KBM-7 (cell line): ENCODE measurements around the gene EIF4G2.
A peak's percentile ranks its signal among the peaks of the same experiment; 100 is the strongest.
"Not testable (repeated sequence)": the region's sequence is repeated elsewhere in the genome, so short reads cannot be mapped to it uniquely, and the experiment has no call there.

Experiments
- DNase-seq: peaks from one replicate; pipeline ENCODE4 v3.0.0-alpha.2; 2015
- in situ Hi-C: fragments of 300-500 bp; cut with MboI; formaldehyde crosslinking; loops from 2 replicates; pipeline ENCODE4 v1.14.3; 2020; ENCODE audit warnings: low sequenced_read_pairs, low pct_unique_long_range_greater_than_20kb, mixed read lengths

The EIF4G2 gene

DNA sequence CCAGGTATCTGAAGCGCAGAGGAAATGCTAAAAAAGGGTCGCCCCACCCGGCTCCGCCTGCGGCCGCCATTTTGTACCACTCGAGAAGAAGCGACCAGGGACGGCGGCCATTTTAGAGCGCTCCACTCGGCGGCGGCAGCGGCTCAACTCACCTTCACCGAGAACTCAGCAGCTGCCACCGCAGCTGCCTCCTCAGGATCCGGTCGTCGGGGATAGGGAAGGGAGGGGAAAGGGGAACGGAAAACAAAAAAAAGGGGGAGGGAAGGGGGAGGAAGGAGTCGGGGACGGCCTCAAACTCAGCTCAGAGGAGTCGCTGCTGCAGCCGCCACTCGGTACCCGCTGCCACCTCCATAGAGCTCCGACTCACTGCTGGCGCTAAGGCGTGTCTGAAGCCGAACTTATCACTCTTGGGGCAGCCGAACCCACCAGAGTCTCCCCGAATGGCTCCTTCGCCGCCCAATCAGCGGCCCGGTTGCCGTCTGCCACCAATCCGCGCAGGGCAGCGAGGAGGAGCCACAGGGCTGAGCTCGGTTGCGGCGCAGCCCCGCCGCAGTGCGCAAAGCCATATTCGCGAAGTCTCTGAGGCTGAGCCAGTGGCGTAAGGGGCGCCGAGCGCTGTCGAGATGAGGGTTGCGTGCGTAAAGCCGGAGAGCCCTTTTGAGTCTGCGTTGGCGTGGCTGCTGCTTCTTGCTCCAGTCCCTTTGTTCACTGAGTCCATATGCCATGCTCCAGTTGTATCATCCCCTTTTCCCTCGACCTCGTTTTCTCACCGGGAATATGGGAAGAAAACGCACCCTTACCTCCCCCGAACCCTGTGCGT lies at the start of gene EIF4G2:
EIF4G2 (minus strand) TSS at position 374 of the 820 bp plus-strand sequence.
- in situ Hi-C loops, result no loop called here
- DNase-seq, result peak; percentile 99

DNA sequence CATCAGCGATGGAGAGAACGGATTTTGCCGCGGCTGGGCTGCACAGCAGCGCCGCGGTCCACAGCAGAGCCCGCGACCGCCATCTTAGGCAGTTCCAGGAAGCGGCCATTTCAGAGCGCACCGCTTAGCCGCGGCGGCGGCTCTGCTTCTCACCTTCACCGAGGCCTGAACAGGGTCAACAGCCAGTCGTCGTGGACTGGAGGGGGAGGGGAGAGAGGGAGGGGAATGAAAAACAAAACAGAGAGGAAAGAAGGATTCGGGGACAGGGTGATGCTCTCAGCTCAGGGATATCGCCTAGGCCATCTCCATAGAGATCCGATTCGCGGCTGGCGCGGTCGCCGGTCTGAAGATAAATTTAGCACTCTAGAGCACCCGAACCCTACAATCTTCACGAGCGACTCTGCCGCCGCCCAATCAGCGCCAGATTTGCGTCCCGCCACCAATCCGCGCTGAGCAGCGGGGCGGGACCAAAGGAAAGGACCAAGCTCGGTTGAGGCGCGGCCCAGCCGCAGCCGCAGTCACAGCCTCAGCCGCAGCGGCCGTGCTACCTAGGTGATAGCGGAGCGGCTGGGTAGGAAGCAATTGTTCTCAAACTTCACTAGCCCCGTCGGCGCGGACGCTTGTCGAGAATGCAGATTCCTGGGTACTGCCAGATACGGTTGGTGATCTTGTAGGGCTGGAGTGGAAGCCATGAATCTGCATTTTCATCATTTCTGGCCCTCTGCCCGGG lies 49.1 kb upstream of the EIF4G2 start, which contains the start of gene ZBED5:
ZBED5 (minus strand) TSS at position 345 of the 730 bp plus-strand sequence. CDS start 3,108 bp downstream, outside the sequence.
- DNase-seq, result peak; percentile 99
- in situ Hi-C loops, result no loop called here

GRCh38 chr11:10857459-10857708 lies 48.7 kb upstream of the EIF4G2 start:
- in situ Hi-C loops, result no loop called here

DNA sequence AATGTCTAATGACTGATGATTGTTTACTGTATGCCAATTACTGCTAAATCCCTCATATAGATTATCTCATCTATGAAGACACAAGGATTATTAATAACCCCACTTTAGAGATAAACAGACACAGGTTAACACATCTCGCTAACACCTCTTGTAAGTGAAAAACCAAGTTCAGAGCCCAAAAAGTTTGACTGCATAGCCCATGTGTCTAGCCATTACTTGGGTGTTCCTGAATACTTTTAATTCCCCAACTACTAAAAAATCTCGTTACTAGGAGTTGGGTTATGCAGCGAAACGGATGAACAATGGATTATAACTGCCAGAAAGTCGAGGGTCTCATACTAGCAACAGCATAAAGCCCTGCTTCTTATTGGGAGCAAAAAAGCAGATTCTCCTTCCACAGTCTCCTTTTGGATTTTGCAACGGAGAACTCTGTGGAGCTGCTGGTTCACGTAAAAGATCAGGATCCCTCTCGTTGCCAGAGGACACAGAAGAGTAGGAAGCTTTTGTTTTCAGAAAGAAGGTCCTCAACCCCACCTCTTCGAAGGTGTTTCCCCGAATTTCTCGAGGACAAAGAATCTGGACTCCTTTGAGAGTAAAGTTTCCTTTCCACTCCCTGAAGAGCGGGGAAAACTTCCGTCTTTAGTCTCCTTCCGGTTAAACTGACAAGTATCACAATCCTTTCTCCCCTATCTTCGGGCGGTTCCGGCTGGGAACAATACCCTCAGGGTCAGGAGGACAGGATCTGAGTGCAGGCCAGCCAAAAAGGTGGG lies 48.1 kb upstream of the EIF4G2 start:
- DNase-seq, result no peak
- in situ Hi-C loops, result no loop called here

More at GRCh38 chr11:10857459-10857708, 48.7 kb upstream of the EIF4G2 start:
- DNase-seq, result no peak

GRCh38 chr11:10855295-10855694 lies 46.6 kb upstream of the EIF4G2 start:
- no peak for DNase-seq
- in situ Hi-C loops, result no loop called here

DNA sequence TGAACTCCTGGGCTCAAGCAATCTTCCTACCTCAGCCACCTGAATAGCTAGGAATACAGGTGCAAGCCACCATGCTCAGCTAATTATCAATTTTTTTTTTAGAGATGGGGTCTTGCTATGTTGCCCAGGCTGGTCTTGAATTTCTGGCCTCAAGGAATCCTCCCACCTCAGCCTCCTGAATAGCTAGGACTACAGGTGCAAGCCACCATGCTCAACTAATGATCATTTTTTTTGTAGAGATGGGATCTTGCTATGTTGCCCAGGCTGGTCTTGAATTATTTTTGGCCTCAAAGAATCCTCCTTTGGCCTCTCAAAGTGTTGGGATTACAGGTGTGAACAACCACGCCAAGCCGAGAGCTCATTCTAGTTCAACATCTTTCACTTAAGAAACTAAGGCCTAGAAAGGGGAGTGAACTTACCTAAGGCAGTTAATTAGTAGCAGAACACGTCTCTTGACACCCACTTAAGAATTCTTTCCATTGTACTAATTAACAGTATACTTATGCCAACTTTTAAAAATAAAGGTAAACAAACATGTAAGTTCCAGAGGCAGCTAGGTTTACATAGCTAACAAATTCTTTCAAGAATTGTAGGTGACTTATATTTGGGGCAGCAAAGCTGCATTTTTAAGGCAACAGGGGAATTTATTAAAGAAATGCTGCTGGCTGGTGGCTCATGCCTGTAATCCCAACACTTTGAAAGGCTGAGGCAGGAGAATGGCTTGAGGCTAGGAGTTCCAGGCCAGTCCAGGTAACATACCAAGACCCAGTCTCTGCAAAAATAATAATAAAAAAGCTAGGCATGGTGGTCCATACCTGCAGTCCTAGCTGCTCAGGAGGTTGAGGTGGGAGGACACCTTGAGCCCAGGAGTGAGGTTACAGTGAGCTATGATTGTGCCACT lies 39.5 kb upstream of the EIF4G2 start:
- in situ Hi-C loops, result no loop called here
- no peak for DNase-seq

GRCh38 chr11:10846660-10847059 lies 37.9 kb upstream of the EIF4G2 start:
- in situ Hi-C loops, result no loop called here
- DNase-seq, result no peak

- no peak for DNase-seq
- in situ Hi-C loops, result no loop called here
These were observed 36.9 kb upstream of the EIF4G2 start for GRCh38 chr11:10845589-10845988.

GRCh38 chr11:10844796-10845195 lies 36.1 kb upstream of the EIF4G2 start:
- no peak for DNase-seq
- in situ Hi-C loops, result no loop called here

DNA sequence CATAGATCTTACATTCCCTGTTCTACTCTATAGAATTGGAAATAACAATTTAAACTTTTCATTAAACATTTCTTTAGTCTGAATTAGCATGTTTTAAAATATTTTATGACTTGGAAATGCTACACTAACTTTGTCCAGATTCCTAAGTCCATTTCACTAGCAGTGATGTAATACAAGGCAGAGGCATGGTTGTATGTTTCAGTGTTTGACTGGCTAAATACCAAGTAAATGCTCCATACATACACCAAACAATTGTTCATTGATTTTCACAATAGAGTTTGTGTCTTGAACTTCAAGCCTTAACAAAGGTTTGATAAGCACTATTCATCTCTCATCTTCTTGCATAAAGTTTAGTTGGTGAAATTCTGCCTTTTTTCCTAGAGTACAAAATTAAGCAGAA lies 35.6 kb upstream of the EIF4G2 start:
- in situ Hi-C loops, result no loop called here
- no peak for DNase-seq

DNA sequence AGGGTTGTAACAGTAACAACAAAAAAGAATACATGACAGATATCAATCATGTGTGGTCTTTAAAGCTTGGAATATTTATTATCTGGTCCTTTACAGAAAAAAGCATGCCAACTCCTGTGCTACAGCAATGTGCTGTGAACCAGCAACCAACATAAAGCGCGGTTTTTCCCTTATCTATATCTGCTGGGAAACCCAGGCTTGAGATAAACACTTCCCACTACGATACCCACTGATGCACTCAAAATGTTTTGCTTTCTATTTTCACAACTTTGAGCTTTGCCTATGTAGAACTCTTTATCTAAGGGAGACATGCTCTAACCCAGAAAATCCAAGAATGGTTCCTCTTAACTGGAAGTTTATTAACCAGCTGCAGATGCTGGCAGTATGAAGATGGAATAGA lies 30.2 kb upstream of the EIF4G2 start:
- DNase-seq, result no peak
- in situ Hi-C loops, result no loop called here

GRCh38 chr11:10838083-10838482 lies 29.4 kb upstream of the EIF4G2 start:
- in situ Hi-C loops, result no loop called here
- DNase-seq, result no peak

DNA sequence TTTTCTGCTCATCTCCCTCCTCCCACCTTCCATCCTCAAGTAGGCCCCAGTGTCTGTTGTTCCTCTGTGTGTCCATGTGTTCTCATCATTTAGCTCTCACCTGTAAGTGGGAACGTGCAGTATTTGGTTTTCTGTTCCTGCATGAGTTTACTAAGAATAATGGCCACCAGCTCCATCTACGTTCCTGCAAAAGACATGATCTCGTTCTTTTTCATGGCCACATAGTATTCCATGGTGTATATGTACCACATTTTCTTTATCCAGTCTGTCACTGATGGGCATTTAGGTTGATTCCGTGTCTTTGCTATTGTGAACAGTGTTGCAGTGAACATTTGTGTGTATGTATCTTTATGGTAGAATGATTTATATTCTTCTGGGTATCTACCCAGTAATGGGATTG lies 28.2 kb upstream of the EIF4G2 start:
- in situ Hi-C loops, DNase-seq: not testable (repeated sequence)

- in situ Hi-C loops, result no loop called here
- no peak for DNase-seq
These were observed 20.4 kb upstream of the EIF4G2 start for GRCh38 chr11:10829139-10829538.

DNA sequence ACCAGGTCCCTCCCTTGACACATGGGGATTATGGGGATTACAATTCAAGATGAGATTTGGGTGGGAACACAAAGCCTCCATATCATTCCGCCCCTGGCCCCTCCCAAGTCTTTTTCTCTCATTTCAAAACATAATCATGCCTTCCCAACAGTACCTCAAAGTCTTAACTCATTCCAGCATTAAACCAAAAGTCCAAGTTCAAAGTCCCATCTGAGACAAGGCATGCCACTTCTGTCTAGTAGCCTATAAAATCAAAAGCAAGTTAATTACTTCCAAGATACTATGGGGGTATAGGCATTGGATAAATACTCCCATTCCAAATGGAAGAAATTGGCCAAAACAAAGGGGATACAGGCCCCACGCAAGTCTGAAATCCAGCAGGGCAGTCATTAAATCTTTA lies 19.7 kb upstream of the EIF4G2 start:
- in situ Hi-C loops, result no loop called here
- no peak for DNase-seq

DNA sequence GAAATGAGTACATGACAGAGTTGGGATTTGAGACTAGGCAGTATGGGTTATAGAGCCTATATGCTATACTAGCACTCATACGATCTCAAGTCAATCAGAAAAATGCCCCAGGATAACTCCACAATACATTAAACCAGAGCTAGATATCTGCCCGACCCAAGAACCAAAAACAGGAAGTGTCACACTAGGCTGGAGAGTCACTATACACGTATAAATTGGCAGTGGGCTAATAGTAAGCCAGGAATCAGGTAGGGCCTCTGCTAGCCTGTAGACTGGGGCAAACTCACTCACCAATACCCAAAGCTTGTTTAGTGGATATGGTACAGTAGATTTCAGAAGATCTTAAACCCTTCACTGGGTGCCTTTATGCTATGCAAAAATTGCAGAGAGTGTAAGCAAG lies 16.2 kb upstream of the EIF4G2 start:
- peak; percentile 70 for DNase-seq
- in situ Hi-C loops, result no loop called here

GRCh38 chr11:10823152-10823579 lies 14.4 kb upstream of the EIF4G2 start:
- no peak for DNase-seq
- in situ Hi-C loops, result no loop called here

DNA sequence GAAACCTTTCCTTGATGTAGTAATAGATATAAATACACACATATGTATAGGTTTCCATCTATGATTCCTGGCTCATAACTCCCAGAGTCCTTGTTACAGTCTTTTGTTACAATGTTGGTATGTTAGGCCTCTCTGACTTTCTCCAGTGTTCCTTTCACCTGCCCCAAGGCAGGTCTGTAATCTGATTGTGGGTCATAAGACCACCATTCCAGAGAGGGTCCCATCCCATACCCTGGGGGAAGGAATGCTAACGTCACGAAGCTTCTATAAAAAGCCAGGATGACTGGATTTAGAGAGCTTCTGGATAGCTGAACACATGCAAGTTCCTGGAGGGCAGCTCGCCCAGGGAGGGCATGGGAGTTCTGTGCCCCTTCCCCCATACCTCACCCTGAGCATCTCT lies 13.8 kb upstream of the EIF4G2 start:
- in situ Hi-C loops, DNase-seq: not testable (repeated sequence)

DNA sequence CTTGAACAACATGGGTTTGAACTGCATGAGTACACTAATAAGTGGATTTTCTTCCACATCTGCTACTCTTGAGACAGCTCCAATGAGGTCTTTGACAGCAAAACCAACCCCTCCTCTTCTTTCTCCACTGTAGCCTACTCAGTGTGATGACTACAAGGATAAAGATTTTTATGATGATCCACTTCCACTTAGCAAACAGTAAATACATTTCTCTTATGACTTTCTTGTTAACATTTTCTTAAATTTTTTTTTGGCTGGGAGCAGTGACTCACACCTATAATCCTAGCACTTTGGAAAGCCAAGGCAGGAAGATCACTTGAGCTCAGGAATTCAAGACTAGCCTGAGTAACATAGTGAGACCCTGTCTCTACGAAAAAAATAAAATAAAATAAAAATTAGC lies 9.9 kb upstream of the EIF4G2 start:
- in situ Hi-C loops, result no loop called here
- no peak for DNase-seq
